ENCODE measurements around the gene LCN15. TPM values are rescaled to one million over a fixed set of nuclear protein-coding genes. Genes with fewer than 3 reads are reported as not detected.
"Not testable (repeated sequence)": the region's sequence is repeated elsewhere in the genome, so short reads cannot be mapped to it uniquely, and the experiment has no call there.

The LCN15 gene
- polyA plus RNA-seq, 1 donor (not counting 4 experiments of a cell fraction or from before 2014, with no cell fraction given), result not detected

DNA sequence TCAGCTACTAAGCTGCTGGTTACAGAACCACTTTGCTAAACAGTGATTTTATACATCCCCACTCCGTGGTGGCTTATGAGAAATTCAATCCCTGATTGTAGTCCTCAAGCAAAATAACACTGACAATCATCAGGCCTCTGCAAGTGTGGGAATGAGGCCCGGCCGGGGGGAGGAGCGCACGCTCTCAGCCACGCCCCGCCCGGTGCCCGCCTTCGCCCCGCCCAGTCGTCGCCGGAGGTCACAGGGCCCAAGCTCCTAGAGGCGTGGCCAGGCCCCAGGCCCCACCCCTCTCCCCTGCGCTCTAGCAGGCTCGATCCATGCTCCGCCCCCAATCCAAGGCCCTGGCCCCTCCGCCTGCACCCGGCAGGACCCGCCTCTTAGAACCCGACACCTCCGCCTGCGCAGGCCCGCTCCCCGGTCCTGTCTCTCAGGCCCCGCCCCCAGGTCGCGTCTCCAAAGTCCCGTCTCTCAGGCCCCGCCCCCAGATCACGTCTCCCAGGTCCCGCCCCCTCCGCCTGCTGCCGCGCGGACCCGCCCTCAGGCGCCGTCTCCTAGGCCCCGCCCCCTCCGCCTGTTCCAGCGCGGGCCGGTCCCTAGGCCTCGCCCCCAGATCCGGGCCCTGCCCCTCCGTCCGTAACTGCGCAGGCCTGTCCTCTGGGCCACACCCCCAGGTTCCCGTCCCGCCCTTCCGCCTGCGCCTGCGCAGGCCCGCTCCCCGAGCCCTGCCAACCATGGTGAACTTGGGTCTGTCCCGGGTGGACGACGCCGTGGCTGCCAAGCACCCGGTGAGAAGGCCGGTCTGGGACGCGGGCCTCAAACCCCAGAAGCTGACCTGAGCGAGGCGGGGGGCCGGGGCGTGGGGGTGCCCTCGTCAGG, 26.6 kb upstream of the LCN15 start, which contains the start of gene TMEM141:
TSS of gene TMEM141 (plus strand) at position 705 of the 876 bp plus-strand sequence. CDS start at position 732, 27 bp downstream.
- Histone ChIP-seq H3K27me3 (ENCODE audit: control insufficient read depth, extremely low read depth, insufficient read depth, low read length) (peaks cover 4% of the 10 kb centered on the region), H4K20me1 (ENCODE audit: control insufficient read depth, extremely low read depth, insufficient read depth, low read length) (peaks cover 17% of the 10 kb centered on the region), H2AFZ (ENCODE audit: control insufficient read depth, low read length) (peak within 1 kb of the TSS; percentile 66), H3K9ac (ENCODE audit: control insufficient read depth, extremely low read depth, insufficient read depth, low read length) (peak within 1 kb of the TSS; percentile 99), H3K36me3 (ENCODE audit: control insufficient read depth in 2 of 2, extremely low read depth in 1 of 2, insufficient read depth in 2 of 2, low read length in 2 of 2) (peaks cover 8 to 17% of the 10 kb centered on the region in 2 experiments), H3K9me1 (ENCODE audit: control insufficient read depth, extremely low read depth, insufficient read depth, low read length) (no peaks in the 10 kb centered on the region), H3K79me2 (ENCODE audit: control insufficient read depth, insufficient read depth, low read length) (peaks cover 9% of the 10 kb centered on the region), H3K4me3 (ENCODE audit: control insufficient read depth in 2 of 3, extremely low read depth in 1 of 3, insufficient read depth in 2 of 3, low read depth in 1 of 3, low read length in 3 of 3) (peak within 1 kb of the TSS; percentile 70 to 83 (median 82)), H3K4me2 (ENCODE audit: control insufficient read depth, extremely low read depth, insufficient read depth, low read depth, low read length) (peak within 1 kb of the TSS; percentile 84), H3K27ac (ENCODE audit: control insufficient read depth, insufficient read depth, low read length) (peak within 1 kb of the TSS; percentile 98), H3K4me1 (ENCODE audit: control insufficient read depth, extremely low read depth, insufficient read depth, low read length) (peaks cover 17% of the 10 kb centered on the region), H3K9me3 (ENCODE audit: control insufficient read depth, low read depth, low read length) (no peaks in the 10 kb centered on the region)
- FAIRE-seq, result no peak
- no peak for TF ChIP-seq EZH2 (IDR thresholded peaks at IDR 0.05; ENCODE audit: low read length)
- TF ChIP-seq, protein P1, sequence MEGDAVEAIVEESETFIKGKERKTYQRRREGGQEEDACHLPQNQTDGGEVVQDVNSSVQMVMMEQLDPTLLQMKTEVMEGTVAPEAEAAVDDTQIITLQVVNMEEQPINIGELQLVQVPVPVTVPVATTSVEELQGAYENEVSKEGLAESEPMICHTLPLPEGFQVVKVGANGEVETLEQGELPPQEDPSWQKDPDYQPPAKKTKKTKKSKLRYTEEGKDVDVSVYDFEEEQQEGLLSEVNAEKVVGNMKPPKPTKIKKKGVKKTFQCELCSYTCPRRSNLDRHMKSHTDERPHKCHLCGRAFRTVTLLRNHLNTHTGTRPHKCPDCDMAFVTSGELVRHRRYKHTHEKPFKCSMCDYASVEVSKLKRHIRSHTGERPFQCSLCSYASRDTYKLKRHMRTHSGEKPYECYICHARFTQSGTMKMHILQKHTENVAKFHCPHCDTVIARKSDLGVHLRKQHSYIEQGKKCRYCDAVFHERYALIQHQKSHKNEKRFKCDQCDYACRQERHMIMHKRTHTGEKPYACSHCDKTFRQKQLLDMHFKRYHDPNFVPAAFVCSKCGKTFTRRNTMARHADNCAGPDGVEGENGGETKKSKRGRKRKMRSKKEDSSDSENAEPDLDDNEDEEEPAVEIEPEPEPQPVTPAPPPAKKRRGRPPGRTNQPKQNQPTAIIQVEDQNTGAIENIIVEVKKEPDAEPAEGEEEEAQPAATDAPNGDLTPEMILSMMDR (optimal IDR thresholded peaks at IDR 0.05 in 1 of 3, IDR thresholded peaks at IDR 0.05 in 1 of 3, conservative IDR thresholded peaks at IDR 0.05 in 1 of 3; ENCODE audit: extremely low read depth in 1 of 3, insufficient read depth in 2 of 3, low read length in 3 of 3), result no peak
- DNase-seq (ENCODE audit: low read depth, low spot score), result peak; percentile 98
- dilution Hi-C loops (cut with MboI; ENCODE audit: extremely low pct_ligation_motif_present, low sequenced_read_pairs), result no loop called here

DNA sequence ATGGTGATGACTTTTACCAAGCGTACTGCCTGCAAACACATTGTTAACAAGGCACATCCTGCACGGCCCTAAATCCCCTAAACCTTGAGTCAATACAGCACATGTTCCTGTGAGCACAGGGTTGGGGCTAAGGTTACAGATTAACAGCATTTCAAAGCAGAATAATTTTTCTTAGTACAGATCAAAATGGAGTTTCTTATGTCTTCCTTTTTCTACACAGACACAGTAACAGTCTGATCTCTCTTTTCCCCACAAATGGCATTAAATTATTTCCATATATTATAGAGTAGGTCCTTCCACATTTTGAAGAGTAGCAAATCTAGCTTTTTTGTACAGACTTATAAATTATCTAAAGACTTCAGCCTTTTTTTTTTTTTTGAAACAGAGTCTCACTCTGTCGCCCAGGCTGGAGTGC, 25.2 kb upstream of the LCN15 start:
- no peak for DNase-seq (ENCODE audit: low read depth, low spot score)
- dilution Hi-C loops (cut with MboI; ENCODE audit: extremely low pct_ligation_motif_present, low sequenced_read_pairs), result no loop called here

DNA sequence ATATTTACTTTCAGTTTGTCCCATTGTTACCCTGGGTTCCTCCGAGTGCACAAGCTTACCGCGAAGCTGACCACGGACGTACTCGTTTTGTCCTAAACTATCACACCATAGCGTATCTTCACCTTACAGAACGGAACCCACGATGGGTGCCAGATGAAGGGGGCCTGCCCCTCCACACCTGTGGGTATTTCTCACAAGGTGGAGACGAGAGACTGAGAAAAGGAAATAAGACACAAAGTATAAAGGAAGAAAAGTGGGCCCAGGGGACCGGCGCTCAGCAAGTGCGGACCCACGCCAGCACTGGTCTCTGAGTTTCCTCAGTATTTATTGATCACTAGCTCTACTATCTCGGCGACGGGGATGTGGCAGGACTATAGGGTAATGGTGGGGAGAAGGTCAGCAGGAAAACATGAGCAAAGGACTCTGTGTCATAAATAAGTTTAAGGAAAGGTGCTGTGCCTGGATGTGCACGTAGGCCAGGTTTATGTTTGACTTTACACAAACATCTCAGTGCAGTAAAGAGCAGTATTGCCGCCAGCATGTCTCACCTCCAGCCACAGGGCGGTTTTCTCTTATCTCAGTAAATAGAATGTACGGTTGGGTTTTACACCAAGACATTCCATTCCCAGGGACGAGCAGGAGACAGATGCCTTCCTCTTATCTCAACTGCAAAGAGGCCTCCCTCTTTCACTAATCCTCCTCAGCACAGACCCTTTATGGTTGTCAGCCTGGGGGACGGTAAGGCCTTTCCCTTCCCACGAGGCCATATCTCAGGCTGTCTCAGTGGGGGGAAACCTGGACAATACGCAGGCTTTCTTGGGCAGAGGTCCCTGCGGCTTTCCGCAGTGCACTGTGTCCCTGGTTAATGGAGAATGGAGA, 24.6 kb upstream of the LCN15 start:
- H3K27me3 ChIP-seq (ENCODE audit: control insufficient read depth, extremely low read depth, insufficient read depth, low read length); H3K27ac ChIP-seq (ENCODE audit: control insufficient read depth, insufficient read depth, low read length); DNase-seq (ENCODE audit: low read depth, low spot score); H3K4me3 ChIP-seq (ENCODE audit: control insufficient read depth in 2 of 3, extremely low read depth in 1 of 3, insufficient read depth in 2 of 3, low read depth in 1 of 3, low read length in 3 of 3); H3K79me2 ChIP-seq (ENCODE audit: control insufficient read depth, insufficient read depth, low read length); H3K4me2 ChIP-seq (ENCODE audit: control insufficient read depth, extremely low read depth, insufficient read depth, low read depth, low read length); H3K9ac ChIP-seq (ENCODE audit: control insufficient read depth, extremely low read depth, insufficient read depth, low read length); H3K9me1 ChIP-seq (ENCODE audit: control insufficient read depth, extremely low read depth, insufficient read depth, low read length); H2AFZ ChIP-seq (ENCODE audit: control insufficient read depth, low read length); H3K9me3 ChIP-seq (ENCODE audit: control insufficient read depth, low read depth, low read length); FAIRE-seq; dilution Hi-C loops (cut with MboI; ENCODE audit: extremely low pct_ligation_motif_present, low sequenced_read_pairs): not testable (repeated sequence)
- H4K20me1 ChIP-seq (ENCODE audit: control insufficient read depth, extremely low read depth, insufficient read depth, low read length), result peaks cover 14% of the 10 kb centered on the region
- H3K4me1 ChIP-seq (ENCODE audit: control insufficient read depth, extremely low read depth, insufficient read depth, low read length), result peaks cover 17% of the 10 kb centered on the region
- peaks cover 5 to 17% of the 10 kb centered on the region in 2 experiments for H3K36me3 ChIP-seq (ENCODE audit: control insufficient read depth in 2 of 2, extremely low read depth in 1 of 2, insufficient read depth in 2 of 2, low read length in 2 of 2)

More for the DNA sequence above, 25.2 kb upstream of the LCN15 start:
- peaks cover 9% of the 10 kb centered on the region for H3K79me2 ChIP-seq (ENCODE audit: control insufficient read depth, insufficient read depth, low read length)
- H3K4me1 ChIP-seq (ENCODE audit: control insufficient read depth, extremely low read depth, insufficient read depth, low read length), result peaks cover 17% of the 10 kb centered on the region
- TF ChIP-seq, protein P1 (optimal IDR thresholded peaks at IDR 0.05 in 1 of 3, IDR thresholded peaks at IDR 0.05 in 1 of 3, conservative IDR thresholded peaks at IDR 0.05 in 1 of 3; ENCODE audit: extremely low read depth in 1 of 3, insufficient read depth in 2 of 3, low read length in 3 of 3), result no peak
- no peak for TF ChIP-seq EZH2 (IDR thresholded peaks at IDR 0.05; ENCODE audit: low read length)
- no peak overlapping the region for H3K27ac ChIP-seq (ENCODE audit: control insufficient read depth, insufficient read depth, low read length)
- no peaks in the 10 kb centered on the region for H3K9me1 ChIP-seq (ENCODE audit: control insufficient read depth, extremely low read depth, insufficient read depth, low read length)
- no peaks in the 10 kb centered on the region for H3K9me3 ChIP-seq (ENCODE audit: control insufficient read depth, low read depth, low read length)
- H4K20me1 ChIP-seq (ENCODE audit: control insufficient read depth, extremely low read depth, insufficient read depth, low read length), result peaks cover 16% of the 10 kb centered on the region
- peaks cover 6 to 17% of the 10 kb centered on the region in 2 experiments for H3K36me3 ChIP-seq (ENCODE audit: control insufficient read depth in 2 of 2, extremely low read depth in 1 of 2, insufficient read depth in 2 of 2, low read length in 2 of 2)
- no peak overlapping the region for H2AFZ ChIP-seq (ENCODE audit: control insufficient read depth, low read length)
- no peaks in the 10 kb centered on the region for H3K27me3 ChIP-seq (ENCODE audit: control insufficient read depth, extremely low read depth, insufficient read depth, low read length)
- no peak overlapping the region for H3K9ac ChIP-seq (ENCODE audit: control insufficient read depth, extremely low read depth, insufficient read depth, low read length)
- no peak overlapping the region for H3K4me2 ChIP-seq (ENCODE audit: control insufficient read depth, extremely low read depth, insufficient read depth, low read depth, low read length)
- FAIRE-seq, result no peak
- no peak overlapping the region for H3K4me3 ChIP-seq (ENCODE audit: control insufficient read depth in 2 of 3, extremely low read depth in 1 of 3, insufficient read depth in 2 of 3, low read depth in 1 of 3, low read length in 3 of 3)

All from keratinocyte (primary cell).